Measurements from ENCODE around the gene RBFOX2. TPM values are rescaled to one million over a fixed set of nuclear protein-coding genes. Genes with fewer than 3 reads are reported as not detected.

The RBFOX2 gene
- total and polyA plus RNA-seq, 4 donors: 14.2 to 53.6 (median 25.6) TPM

GRCh38 chr22:35863432-35863831 lies 165.2 kb downstream of the RBFOX2 start:
- H3K27me3 ChIP-seq (ENCODE audit: control insufficient read depth in 4 of 4, insufficient read depth in 4 of 4, low read length in 3 of 4): no peaks in the 10 kb centered on the region
- TF ChIP-seq MAX (IDR thresholded peaks at IDR 0.05) (no peak), RXRA (IDR thresholded peaks at IDR 0.05) (no peak), YY1 (IDR thresholded peaks at IDR 0.05) (no peak)
- H3K27ac ChIP-seq (ENCODE audit: low read depth in 1 of 2, low read length in 2 of 2): no peak overlapping the region
- DNase-seq (ENCODE audit: low spot score): no peak
- 89% methylated on average over 5 of the region's 5 CpGs for WGBS
- H3K36me3 ChIP-seq (ENCODE audit: control insufficient read depth in 4 of 4, insufficient read depth in 3 of 4, low read depth in 1 of 4, low read length in 3 of 4): no peaks in the 10 kb centered on the region
- peaks cover 1 to 7% (median 5%) of the 10 kb centered on the region in 4 donors for H3K4me1 ChIP-seq (ENCODE audit: control insufficient read depth in 4 of 4, insufficient read depth in 4 of 4, low read length in 3 of 4)
- no peak overlapping the region for H3K4me3 ChIP-seq (ENCODE audit: low read depth in 1 of 3, low read length in 3 of 3)
- H3K9ac ChIP-seq (ENCODE audit: low read depth in 1 of 2, low read length in 2 of 2): no peak overlapping the region
- no peaks in the 10 kb centered on the region for H3K9me3 ChIP-seq (ENCODE audit: control insufficient read depth in 4 of 4, low read length in 3 of 4)

- TF ChIP-seq HNF4G (IDR thresholded peaks at IDR 0.05): no peak
- TF ChIP-seq GABPA (IDR thresholded peaks at IDR 0.05 in 1 of 2, conservative IDR thresholded peaks at IDR 0.05 in 1 of 2): no peak
- TF ChIP-seq JUND (IDR thresholded peaks at IDR 0.05): no peak
- TF ChIP-seq TAF1 (conservative IDR thresholded peaks at IDR 0.05): no peak
- no peak for TF ChIP-seq CTCF (IDR thresholded peaks at IDR 0.05; ENCODE audit: low read depth, low read length, missing input control)
- no peak for TF ChIP-seq FOXA2 (IDR thresholded peaks at IDR 0.05)
- no peak for TF ChIP-seq REST (IDR thresholded peaks at IDR 0.05)
- no peak for TF ChIP-seq RXRA (IDR thresholded peaks at IDR 0.05)
- TF ChIP-seq HNF4A (conservative IDR thresholded peaks at IDR 0.05): no peak
- TF ChIP-seq NR2F2 (IDR thresholded peaks at IDR 0.05): no peak
- TF ChIP-seq ZBTB33 (IDR thresholded peaks at IDR 0.05): no peak
- TF ChIP-seq EGR1 (IDR thresholded peaks at IDR 0.05; ENCODE audit: low read depth in 2 of 2): no peak
- TF ChIP-seq RAD21 (IDR thresholded peaks at IDR 0.05): no peak
- TF ChIP-seq YY1 (IDR thresholded peaks at IDR 0.05): no peak
- 96% methylated on average over 7 of the region's 7 CpGs for WGBS
- Histone ChIP-seq H3K27ac (ENCODE audit: low read depth in 1 of 2, low read length in 2 of 2) (no peak overlapping the region), H3K36me3 (ENCODE audit: control insufficient read depth in 4 of 4, insufficient read depth in 3 of 4, low read depth in 1 of 4, low read length in 3 of 4) (no peaks in the 10 kb centered on the region), H3K4me1 (ENCODE audit: control insufficient read depth in 4 of 4, insufficient read depth in 4 of 4, low read length in 3 of 4) (peaks cover 1 to 7% (median 5%) of the 10 kb centered on the region in 4 donors), H3K27me3 (ENCODE audit: control insufficient read depth in 4 of 4, insufficient read depth in 4 of 4, low read length in 3 of 4) (no peaks in the 10 kb centered on the region), H3K9ac (ENCODE audit: low read depth in 1 of 2, low read length in 2 of 2) (no peak overlapping the region), H3K9me3 (ENCODE audit: control insufficient read depth in 4 of 4, low read length in 3 of 4) (no peaks in the 10 kb centered on the region), H3K4me3 (ENCODE audit: low read depth in 1 of 3, low read length in 3 of 3) (no peak overlapping the region)
- DNase-seq (ENCODE audit: low spot score): no peak
These were observed 165.9 kb downstream of the RBFOX2 start for GRCh38 chr22:35862697-35863096.
